22Rv1 (cell line): Measurements from ENCODE around the gene RPS6KA1.

Source experiments
- H3K27ac ChIP-seq: fragments of 450-650 bp; 2 replicates; pipeline ENCODE4 v1.5.1; 2017
- ZFX ChIP-seq: fragments of 450-650 bp; IDR thresholded peaks from 2 replicates; pipeline ENCODE4 v1.6.1; 2017; ENCODE audit warnings: antibody characterized with exemption, borderline replicate concordance
- TF ChIP-seq, protein P1 (sequence below): fragments of 450-650 bp; IDR thresholded peaks from 2 replicates; pipeline ENCODE4 v1.5.1; 2017; ENCODE audit warnings: mild to moderate bottlenecking

The RPS6KA1 gene

GRCh38 chr1:26539722-26540121 lies 10.2 kb downstream of the RPS6KA1 start:
- TF ChIP-seq, protein P1, sequence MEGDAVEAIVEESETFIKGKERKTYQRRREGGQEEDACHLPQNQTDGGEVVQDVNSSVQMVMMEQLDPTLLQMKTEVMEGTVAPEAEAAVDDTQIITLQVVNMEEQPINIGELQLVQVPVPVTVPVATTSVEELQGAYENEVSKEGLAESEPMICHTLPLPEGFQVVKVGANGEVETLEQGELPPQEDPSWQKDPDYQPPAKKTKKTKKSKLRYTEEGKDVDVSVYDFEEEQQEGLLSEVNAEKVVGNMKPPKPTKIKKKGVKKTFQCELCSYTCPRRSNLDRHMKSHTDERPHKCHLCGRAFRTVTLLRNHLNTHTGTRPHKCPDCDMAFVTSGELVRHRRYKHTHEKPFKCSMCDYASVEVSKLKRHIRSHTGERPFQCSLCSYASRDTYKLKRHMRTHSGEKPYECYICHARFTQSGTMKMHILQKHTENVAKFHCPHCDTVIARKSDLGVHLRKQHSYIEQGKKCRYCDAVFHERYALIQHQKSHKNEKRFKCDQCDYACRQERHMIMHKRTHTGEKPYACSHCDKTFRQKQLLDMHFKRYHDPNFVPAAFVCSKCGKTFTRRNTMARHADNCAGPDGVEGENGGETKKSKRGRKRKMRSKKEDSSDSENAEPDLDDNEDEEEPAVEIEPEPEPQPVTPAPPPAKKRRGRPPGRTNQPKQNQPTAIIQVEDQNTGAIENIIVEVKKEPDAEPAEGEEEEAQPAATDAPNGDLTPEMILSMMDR: no peak
- no peak for TF ChIP-seq ZFX
- H3K27ac ChIP-seq: no peak overlapping the region

- no peak overlapping the region for H3K27ac ChIP-seq
Measured at GRCh38 chr1:26540351-26540750, 10.8 kb downstream of the RPS6KA1 start.

DNA sequence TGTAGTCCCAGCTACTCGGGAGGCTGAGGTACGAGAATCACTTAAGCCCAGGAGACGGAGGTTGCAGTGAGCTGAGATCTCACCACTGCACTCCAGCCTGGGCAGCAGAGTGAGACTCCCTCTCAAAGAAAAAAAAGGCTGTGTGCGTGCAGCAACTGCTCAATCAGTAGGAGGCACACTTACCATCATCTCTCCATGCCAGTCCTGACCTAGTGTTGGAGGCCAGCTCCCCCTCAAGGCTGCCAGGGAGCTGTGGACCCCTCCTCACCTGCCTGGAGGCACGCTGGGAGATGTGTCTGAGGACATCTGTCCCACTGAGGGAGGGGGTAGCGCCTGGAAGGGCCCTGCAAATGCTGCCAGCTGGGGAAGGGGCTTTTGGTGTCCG lies 11.9 kb downstream of the RPS6KA1 start:
- no peak overlapping the region for H3K27ac ChIP-seq
- TF ChIP-seq, protein P1: no peak
- TF ChIP-seq ZFX: no peak

More at GRCh38 chr1:26540351-26540750, 10.8 kb downstream of the RPS6KA1 start:
- TF ChIP-seq, protein P1: no peak
- TF ChIP-seq ZFX: no peak

DNA sequence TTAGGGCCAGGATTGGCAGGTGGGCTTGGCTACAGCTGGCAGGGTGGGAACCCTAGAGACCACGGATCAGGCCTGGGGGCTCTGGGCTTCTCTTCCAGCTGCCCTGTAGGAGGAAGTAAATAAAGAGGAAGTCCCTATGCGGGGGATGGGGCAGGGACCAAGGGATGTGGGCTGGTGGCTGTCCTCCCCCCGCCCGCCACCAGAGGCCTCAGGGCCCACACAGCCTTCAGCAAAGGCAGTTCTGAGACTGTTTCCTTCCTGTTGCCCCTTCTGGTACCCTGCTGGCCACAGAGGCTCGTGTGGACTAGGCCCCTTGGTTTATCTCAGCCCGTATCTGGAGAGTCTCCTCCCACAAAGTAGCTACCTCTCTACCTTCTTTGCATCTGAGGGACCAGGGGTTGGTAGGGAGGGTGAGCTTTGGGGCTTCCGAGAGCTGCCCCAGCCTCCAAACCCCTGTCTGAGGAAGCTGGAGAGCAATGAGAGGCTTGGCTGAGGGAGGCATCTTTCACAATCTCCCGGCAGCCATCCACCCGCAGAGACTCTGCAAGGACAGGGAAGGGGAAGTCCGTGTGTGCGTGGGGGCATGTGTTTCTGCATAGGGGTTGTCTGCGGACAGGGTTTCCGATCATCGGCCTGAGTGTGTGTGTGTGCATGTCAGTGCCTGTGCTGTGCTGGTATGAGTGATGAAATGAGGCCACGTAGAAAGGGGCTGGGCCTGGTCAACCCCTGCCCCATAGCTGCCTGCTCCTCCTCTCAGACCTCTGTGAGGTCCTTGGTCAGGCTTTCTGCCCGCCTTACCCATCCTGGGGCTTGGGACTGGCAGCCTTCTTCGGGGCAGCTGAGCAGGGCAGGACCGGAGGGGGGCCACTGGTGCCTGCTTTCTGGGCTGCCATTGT lies 12.5 kb downstream of the RPS6KA1 start:
- H3K27ac ChIP-seq: no peak overlapping the region
- TF ChIP-seq ZFX: no peak
- TF ChIP-seq, protein P1: no peak

- no peak for TF ChIP-seq ZFX
- TF ChIP-seq, protein P1: no peak
- no peak overlapping the region for H3K27ac ChIP-seq
Measured at GRCh38 chr1:26542771-26543451, 13.3 kb downstream of the RPS6KA1 start.

GRCh38 chr1:26543462-26543861 lies 13.9 kb downstream of the RPS6KA1 start:
- no peak overlapping the region for H3K27ac ChIP-seq
- no peak for TF ChIP-seq ZFX

GRCh38 chr1:26544126-26544525 lies 14.6 kb downstream of the RPS6KA1 start:
- TF ChIP-seq, protein P1: no peak
- no peak for TF ChIP-seq ZFX
- no peak overlapping the region for H3K27ac ChIP-seq
